Pons (tissue), 1 donor: ENCODE data around the gene FILIP1.

ENCODE experiments used
- DNase-seq: peaks from one replicate; pipeline ENCODE4 v3.0.0-alpha.2; 2016; ENCODE audit warnings: low spot score

Gene FILIP1

DNA sequence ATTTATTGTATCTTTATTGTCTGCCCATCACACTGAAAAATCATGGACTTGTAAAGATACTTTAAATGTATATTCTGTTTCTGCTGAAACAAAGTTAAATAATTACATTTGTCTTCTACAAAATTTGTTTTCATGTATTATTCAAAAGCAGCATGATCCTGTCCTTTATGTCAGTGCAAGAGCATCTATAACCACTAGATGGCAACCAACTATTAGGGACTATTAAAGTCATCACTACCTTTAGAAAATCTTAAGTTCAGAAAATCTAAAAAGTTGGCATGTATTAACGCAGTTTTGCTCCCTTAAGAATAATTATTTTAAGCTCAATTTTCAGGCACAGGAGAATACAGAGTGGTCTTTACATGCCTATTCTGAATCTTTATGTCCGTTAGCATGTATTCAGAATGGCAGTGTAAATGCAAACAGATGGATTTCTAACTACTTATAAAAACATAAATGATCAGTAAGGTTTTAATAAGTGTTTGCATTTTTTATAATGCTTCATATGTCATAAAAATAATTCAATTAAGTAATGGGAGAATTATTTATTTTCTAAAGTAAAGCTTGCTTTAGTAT is 226.8 kb downstream of the FILIP1 start:
- peak; percentile 75 for DNase-seq

DNA sequence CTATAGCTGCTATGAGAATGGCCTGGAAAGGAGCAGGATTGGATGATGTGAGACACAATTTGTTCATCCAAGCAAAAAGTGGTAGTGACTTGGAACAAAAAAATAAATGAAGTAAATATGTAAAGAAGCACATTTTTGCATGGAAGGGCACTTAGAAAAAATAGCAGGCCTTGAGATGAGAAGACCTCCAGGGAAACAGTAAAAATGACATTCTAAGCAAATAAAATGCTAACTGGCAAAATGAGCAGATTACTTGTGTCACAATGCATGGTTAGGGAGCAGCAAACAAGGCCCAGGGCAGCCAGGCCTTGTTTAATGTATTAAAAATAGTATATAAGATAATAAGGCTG is 230.2 kb downstream of the FILIP1 start:
- DNase-seq: no peak

DNA sequence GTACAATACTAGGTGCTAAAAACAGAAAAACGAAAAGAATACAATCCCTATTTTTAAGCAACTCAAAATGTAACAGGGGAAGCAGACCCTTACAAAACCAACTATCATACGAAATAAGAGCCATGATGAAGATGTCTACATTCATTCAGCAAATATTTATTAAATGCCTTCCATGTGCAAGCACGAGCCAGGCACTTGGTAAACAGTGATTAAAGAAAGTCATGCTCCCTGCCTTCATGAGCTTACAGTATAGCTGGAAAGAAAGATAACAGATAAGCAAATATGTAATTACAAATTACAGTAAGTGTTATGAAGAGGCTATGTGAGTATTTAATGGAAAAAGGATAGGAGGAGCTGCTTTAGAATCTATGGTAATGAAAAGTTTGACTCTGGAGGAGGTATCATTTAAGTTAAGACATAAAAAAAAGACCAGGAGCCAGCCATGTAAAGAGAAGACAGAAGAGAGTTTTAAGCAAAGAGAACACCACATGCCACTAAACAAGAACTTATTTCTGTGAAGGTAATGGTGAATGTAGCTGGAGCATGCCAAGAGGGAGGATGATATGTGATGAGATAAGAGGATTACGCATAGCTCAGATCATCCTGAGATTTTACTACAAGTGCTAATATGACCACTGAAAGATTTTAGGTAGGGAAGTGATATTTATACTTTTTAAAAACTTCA is 230.7 kb downstream of the FILIP1 start:
- no peak for DNase-seq

DNA sequence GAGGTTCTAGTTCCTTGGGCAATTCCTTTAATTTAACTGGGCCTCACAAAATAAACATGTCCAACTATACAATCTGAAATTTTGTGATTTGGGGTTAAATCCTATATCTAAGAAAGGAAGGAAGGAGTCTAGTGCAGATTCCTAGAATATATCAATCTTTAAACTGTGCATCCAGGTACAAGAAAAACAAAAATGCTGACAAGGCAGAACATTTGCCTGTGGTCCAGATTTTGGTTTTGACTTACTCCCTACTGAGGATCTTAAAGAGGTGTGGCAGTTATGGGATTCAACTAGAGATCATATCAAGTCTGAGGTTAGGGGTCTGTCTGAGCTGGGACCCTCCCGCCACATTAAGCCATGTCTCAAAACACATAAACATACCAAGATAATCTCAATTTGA is 232.3 kb downstream of the FILIP1 start:
- no peak for DNase-seq

DNA sequence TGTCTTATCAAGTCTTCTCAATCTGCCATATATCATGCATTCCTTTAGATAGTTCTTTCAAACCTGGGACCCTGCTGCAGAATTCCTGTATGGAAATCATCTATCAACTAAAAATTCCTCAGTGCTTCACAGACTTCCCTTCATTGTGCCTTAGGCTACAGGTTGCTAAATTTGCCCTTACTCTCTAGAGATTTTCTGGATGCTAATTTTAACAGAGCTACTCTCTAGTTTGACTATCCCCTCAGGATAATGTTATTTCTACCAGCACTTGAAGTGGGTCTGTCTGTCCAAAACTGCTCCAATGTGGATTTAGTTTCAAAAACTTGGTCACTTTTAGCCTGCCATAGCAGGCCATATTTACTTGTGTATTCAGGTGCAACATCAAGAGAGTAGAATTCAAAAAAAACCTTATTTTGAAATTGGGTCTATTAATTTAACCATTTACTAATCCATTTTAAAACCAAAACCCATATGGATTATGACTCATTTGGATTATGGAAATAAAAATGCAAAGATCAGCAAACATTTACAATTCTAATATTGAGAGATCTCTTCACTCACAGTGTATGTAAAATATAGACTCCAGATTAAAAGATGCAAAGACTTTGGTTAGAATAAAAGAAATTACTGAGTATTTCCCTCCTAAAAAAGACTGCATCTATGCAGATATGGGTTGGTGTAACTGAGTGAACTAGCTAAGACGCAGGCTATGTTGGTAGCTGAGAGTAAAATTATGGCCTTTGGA is 236.1 kb downstream of the FILIP1 start:
- DNase-seq: no peak

DNA sequence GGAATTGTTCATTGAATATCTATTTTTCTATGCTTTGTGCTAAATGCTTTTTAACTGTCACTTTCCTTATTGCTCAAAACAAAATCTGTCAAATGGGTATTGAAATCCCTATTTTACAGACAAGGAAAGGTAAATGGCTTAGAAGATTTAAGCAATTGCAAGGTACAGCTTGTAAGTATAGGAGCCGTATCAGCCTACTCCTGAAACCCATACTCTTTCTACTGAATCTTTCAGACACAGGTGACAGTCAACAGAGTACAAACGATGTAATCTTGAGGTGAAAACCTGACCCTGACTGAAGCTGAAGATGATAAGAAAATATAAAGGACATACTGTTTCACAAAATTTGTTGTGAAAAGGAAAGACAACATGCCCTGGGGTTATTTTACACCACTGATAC is 243.0 kb downstream of the FILIP1 start:
- no peak for DNase-seq

DNA sequence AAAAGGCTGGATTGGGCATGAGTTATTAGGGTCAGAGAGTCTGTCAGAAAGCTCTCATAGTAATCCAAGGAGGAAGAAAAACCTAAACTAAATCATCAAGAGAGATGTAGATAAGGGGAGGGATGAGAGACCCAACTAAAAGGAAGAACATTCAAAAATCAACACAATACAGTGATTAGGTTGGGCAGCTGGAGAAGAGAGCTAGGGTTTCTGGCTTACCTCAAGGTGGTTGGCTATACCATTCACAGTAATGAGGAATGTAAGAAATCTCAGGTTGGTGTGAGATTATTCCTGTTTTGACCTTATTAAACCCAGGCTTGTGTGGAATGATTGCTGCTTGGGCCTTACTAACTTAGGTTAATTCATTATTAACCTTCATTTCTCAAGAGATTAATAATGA is 243.8 kb downstream of the FILIP1 start:
- no peak for DNase-seq

DNA sequence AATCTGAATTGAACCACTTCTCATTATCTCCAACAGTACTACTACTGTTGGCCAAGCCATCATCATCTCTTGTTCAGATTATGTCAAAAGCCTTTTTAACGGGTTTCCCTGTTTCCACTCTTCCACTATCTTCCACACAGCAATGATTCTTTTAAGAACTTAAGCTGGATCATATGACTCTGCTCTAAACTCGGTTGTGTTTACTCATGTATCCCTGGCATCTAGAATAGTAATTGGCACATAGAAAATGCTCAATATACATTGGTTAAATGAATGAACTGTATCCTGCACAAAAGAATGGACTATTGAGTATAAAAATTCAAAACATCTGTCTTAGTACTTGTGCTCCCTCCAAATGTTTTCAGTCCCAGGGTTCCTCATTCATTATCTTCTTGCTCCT is 247.2 kb downstream of the FILIP1 start:
- no peak for DNase-seq

DNA sequence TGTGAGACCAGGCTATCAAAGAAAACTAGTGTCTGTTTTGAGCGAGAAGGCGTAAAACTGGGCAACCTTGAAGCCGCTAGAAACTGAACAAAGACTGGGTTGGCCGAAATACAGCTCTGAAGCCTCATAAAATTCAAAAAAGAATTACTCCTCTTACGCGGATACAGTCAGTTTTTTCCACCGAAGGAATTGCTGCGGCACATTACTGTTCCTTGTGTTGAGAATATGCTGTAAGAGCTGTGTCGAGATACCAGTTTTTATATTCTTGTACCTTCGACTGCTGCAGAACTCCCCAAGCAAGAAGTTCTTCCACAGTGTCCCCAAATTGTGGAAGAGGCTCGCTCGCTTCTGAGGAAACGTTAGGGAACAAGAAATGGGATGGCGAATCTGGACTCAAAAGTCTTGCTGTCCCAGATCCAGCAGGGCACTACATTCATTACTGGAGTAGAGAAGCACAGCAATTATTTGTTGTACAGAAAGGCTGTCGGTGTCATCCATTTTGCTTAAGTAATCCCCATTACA is 249.5 kb downstream of the FILIP1 start:
- DNase-seq: no peak

DNA sequence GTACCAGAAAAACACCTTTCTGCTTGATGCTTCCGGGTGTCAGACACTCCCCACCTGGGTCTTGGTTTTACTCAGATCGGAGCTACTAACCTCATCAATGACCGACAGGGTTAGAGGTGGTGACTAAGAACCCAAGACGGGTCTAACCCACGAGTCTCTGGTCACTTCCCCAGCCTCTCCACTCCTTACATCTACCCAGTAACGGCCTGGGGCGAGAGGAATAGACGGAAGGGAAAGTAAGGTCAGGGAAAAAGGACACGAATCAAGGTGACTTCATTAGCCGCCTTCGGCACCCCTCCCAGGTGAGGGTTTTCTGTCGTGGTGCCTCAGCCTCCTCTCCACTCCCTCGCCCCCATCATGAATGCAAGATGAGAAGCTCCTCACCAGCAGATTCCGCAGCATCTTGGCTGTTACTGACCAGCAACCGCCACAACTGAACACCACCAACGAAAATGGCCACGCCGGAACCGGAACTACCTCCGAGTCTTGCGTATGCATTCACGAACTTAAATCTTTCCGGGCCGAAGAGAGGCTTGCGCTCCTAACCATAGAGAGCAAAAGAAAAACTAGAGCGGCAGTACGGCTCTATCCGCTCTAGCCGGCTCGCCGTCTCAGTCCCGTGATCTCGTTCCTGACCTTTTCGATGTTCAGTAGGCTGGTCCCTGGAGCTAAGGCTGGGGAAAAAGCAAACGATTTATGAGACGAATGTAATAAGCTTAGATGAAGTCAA is 250.1 kb downstream of the FILIP1 start, which contains the start of gene COX7A2:
Gene COX7A2 (minus strand): TSS at position 469 of the 730 bp plus-strand sequence. CDS start 67 bp downstream, at position 402.
- peak; percentile 98 for DNase-seq
